ENCODE data around the gene NELL2. TPM values are rescaled to one million over a fixed set of nuclear protein-coding genes. Genes with fewer than 3 reads are reported as not detected.

Gene NELL2
- total and polyA plus RNA-seq, 4 donors: 1.1 to 3.8 (median 1.2) TPM; not detected in 1

DNA sequence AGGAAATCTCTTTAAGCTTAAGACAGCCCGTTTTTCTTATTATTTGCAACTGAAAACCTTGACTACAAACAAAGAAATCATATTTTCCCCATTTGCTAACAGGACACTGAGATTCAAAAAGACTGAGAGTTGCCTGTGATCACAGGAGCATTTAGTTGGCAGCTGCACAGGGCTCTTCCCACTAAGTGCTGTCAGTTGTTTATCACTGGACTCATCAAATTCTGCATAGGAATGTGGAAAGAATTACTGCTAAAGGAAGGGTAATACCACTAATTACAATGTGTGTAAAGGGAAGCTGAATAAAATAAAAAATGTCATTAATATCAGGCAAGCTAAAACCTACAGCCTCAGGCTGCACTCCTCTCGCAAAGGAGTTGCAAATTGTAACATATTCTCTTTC lies 226.4 kb downstream of the NELL2 start:
- 63 to 66% methylated on average over 2 of the region's 2 CpGs for WGBS, 2 donors
- Histone ChIP-seq H3K4me3 (ENCODE audit: low read length in 2 of 2) (no peak overlapping the region), H3K27me3 (ENCODE audit: control insufficient read depth in 1 of 2, insufficient read depth in 2 of 2, low read length in 1 of 2) (no peaks in the 10 kb centered on the region), H3K36me3 (ENCODE audit: control insufficient read depth in 1 of 2, insufficient read depth in 2 of 2, low read length in 1 of 2) (no peaks in the 10 kb centered on the region), H3K27ac (ENCODE audit: low read depth in 1 of 2, low read length in 2 of 2) (no peak overlapping the region), H3K4me1 (ENCODE audit: control insufficient read depth in 1 of 2, insufficient read depth in 2 of 2, low read length in 2 of 2) (no peaks in the 10 kb centered on the region), H3K9me3 (ENCODE audit: control insufficient read depth, low read length) (no peaks in the 10 kb centered on the region)
- no peak for DNase-seq
- ATAC-seq (ENCODE audit: low FRiP score): no peak
- intact Hi-C loops (cut with DNase I): no loop called here

DNA sequence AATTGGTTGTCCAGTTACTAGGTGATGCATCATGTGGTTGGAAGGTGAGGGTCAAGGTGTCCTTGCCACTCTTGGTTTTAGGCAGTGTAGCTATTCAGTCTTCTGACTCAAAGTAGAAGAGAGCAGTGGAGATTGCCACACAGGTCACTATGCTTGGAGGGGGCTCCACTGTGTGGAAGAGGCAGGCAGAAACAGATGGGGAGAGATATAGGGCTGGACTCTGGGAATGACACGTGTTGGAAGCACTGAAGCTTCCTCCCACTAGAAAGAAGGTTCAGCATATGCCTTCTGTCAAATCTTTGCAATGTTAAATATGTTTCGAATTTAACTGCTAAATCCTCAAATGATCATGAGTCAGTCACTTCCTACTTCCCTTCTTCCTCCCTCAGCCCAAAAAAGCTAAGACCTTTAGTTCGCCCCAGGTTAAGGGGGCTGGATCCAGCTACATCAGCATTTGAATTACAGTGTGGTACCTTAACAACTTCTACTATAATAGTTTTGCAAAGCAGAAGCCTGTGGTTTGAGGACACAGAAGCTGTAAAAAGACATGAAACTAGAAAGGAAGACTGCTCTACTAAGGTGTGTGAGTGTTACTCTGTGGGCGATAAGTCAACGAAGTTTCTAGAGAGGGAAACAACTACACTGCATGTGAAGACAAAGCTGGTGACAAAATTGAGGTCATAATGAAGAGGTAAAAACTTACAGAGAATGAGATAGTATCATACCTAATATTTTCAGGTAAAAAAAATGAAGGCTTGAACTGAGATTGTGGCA lies 228.0 kb downstream of the NELL2 start:
- no peaks in the 10 kb centered on the region for H3K27me3 ChIP-seq (ENCODE audit: control insufficient read depth in 1 of 2, insufficient read depth in 2 of 2, low read length in 1 of 2)
- WGBS, 2 donors: 61 to 64% methylated on average over 5 of the region's 5 CpGs
- H3K4me3 ChIP-seq (ENCODE audit: low read length in 2 of 2): no peak overlapping the region
- H3K4me1 ChIP-seq (ENCODE audit: control insufficient read depth in 1 of 2, insufficient read depth in 2 of 2, low read length in 2 of 2): no peaks in the 10 kb centered on the region
- no peaks in the 10 kb centered on the region for H3K36me3 ChIP-seq (ENCODE audit: control insufficient read depth in 1 of 2, insufficient read depth in 2 of 2, low read length in 1 of 2)
- intact Hi-C loops (cut with DNase I): no loop called here
- ATAC-seq (ENCODE audit: low FRiP score) (no peak), DNase-seq (no peak)
- no peaks in the 10 kb centered on the region for H3K9me3 ChIP-seq (ENCODE audit: control insufficient read depth, low read length)
- no peak overlapping the region for H3K27ac ChIP-seq (ENCODE audit: low read depth in 1 of 2, low read length in 2 of 2)

DNA sequence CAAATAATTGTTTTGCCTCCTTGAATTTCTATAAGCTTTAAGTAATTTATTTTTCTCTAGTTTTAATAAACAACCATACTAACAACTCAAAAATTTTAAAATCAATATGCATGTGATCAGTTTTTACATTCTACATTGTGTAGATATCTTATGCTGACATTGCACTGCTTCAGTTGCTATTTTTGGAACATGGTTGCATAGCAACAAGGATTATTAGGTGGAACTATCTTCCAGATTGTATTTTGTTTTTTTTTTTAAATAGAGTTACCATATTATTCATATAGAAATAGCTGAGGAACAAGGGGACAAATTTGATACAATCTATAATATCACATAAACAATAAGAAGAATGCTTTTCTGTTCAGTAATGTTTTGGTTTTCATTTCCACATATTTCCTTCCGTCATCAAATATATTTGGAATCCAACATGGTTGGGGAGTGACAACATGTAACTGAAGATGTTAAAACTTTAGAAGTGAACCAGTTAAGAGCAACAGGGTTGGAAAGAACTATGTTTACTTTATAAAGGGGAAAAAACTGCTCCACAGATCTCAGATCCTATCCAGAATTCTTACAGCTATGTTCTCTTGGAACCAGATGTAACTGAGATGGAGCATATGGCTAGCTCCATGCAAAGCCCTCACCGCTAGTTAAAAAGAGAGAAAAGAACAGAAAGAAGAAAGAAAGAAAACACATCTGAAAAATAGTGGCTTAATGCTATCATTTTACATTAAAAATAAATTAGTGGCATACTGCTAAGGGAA lies 235.5 kb downstream of the NELL2 start:
- no peak overlapping the region for H3K4me3 ChIP-seq (ENCODE audit: low read length in 2 of 2)
- H3K27ac ChIP-seq (ENCODE audit: low read depth in 1 of 2, low read length in 2 of 2): no peak overlapping the region
- no peaks in the 10 kb centered on the region for H3K9me3 ChIP-seq (ENCODE audit: control insufficient read depth, low read length)
- no peaks in the 10 kb centered on the region for H3K4me1 ChIP-seq (ENCODE audit: control insufficient read depth in 1 of 2, insufficient read depth in 2 of 2, low read length in 2 of 2)
- H3K27me3 ChIP-seq (ENCODE audit: control insufficient read depth in 1 of 2, insufficient read depth in 2 of 2, low read length in 1 of 2): no peaks in the 10 kb centered on the region
- DNase-seq: no peak
- intact Hi-C loops (cut with DNase I): no loop called here
- 35 to 42% methylated on average over 2 of the region's 2 CpGs for WGBS, 2 donors
- no peaks in the 10 kb centered on the region for H3K36me3 ChIP-seq (ENCODE audit: control insufficient read depth in 1 of 2, insufficient read depth in 2 of 2, low read length in 1 of 2)
- no peak for ATAC-seq (ENCODE audit: low FRiP score)

DNA sequence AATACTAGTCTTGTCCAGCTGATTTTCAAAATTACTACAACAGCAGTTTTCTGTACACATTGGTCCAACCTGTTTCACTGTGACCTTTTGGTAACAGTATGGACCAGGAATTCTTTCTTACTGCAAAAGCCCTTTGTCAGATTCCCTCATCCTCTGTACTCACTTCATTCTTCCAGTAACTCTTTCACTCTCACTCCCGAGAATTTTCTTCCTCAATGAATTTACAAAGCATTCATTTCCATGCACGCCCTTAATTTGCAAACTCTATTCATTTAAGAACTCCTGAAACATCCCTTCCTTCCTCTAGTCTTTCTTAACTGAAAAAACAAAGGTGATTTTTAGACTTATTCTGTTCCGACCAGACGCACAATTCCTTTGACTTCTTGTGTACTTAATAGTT lies 238.2 kb downstream of the NELL2 start:
- intact Hi-C loops (cut with DNase I): no loop called here
- no peak for DNase-seq
- 67 to 74% methylated on average over 4 of the region's 4 CpGs for WGBS, 2 donors
- Histone ChIP-seq H3K27me3 (ENCODE audit: control insufficient read depth in 1 of 2, insufficient read depth in 2 of 2, low read length in 1 of 2) (no peaks in the 10 kb centered on the region), H3K27ac (ENCODE audit: low read depth in 1 of 2, low read length in 2 of 2) (no peak overlapping the region), H3K36me3 (ENCODE audit: control insufficient read depth in 1 of 2, insufficient read depth in 2 of 2, low read length in 1 of 2) (no peaks in the 10 kb centered on the region), H3K4me3 (ENCODE audit: low read length in 2 of 2) (no peak overlapping the region), H3K4me1 (ENCODE audit: control insufficient read depth in 1 of 2, insufficient read depth in 2 of 2, low read length in 2 of 2) (no peaks in the 10 kb centered on the region), H3K9me3 (ENCODE audit: control insufficient read depth, low read length) (no peaks in the 10 kb centered on the region)
- no peak for ATAC-seq (ENCODE audit: low FRiP score)

DNA sequence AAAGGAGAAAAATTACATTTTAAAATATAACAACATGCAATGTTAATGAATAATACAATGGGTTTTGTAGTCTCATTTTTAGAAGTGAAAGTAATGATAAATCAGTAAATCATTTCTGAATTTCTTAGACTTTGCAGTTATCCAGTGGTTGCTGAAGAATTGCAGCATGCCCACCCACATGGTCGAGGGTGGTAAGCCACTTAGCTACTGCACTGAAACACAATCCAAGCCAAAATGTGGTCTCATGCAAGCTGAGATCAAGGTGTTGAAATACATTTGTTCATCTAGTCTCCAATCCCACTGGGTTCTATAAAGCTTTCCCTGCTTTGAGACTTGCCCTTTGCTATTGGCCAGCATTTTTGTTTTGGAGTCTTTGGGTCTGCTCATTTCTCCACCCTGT lies 247.9 kb downstream of the NELL2 start:
- H3K9me3 ChIP-seq (ENCODE audit: control insufficient read depth, low read length): no peaks in the 10 kb centered on the region
- H3K36me3 ChIP-seq (ENCODE audit: control insufficient read depth in 1 of 2, insufficient read depth in 2 of 2, low read length in 1 of 2): no peaks in the 10 kb centered on the region
- intact Hi-C loops (cut with DNase I): no loop called here
- H3K27ac ChIP-seq (ENCODE audit: low read depth in 1 of 2, low read length in 2 of 2): no peak overlapping the region
- ATAC-seq (ENCODE audit: low FRiP score): no peak
- H3K4me1 ChIP-seq (ENCODE audit: control insufficient read depth in 1 of 2, insufficient read depth in 2 of 2, low read length in 2 of 2): no peaks in the 10 kb centered on the region
- no peaks in the 10 kb centered on the region for H3K27me3 ChIP-seq (ENCODE audit: control insufficient read depth in 1 of 2, insufficient read depth in 2 of 2, low read length in 1 of 2)
- DNase-seq: no peak
- no peak overlapping the region for H3K4me3 ChIP-seq (ENCODE audit: low read length in 2 of 2)
- WGBS, 2 donors: 55 to 68% methylated on average over 1 of the region's 1 CpG

DNA sequence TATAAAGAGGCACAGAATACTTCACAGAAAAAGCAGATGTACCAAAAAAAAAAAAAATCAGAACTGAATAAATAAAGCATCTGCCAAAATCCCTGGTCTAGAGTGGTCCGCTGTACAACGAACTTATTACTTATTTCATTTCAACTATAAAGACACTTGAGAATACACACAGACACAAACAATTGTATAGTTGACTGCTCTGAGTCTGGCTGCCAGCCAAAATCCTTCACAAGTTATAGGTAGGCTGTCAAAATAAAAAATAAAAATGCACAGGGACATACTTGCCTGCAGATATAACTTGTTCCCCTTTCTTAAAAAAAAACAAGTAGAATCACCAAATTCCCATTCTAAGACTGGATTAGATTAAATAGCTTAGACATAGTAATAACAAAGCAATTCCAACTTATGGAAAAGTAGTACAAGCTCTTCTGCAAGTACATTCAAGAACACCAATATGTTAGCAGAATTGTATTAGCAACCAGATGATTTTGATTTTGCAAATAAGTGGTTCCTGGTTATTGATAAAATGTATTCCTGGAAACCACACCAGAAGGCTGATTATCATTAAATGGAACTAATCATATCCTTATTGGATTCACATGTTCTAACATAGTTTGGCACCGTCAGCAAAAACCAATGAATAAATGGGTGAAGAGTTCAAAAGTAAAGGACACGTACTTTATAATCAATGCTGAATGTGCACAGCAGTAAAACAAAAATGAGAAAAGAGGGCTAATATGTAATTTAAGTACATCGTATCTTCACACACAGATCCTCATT lies 248.5 kb downstream of the NELL2 start:
- Histone ChIP-seq H3K9me3 (ENCODE audit: control insufficient read depth, low read length) (no peaks in the 10 kb centered on the region), H3K27ac (ENCODE audit: low read depth in 1 of 2, low read length in 2 of 2) (no peak overlapping the region), H3K36me3 (ENCODE audit: control insufficient read depth in 1 of 2, insufficient read depth in 2 of 2, low read length in 1 of 2) (no peaks in the 10 kb centered on the region), H3K4me3 (ENCODE audit: low read length in 2 of 2) (no peak overlapping the region), H3K27me3 (ENCODE audit: control insufficient read depth in 1 of 2, insufficient read depth in 2 of 2, low read length in 1 of 2) (no peaks in the 10 kb centered on the region), H3K4me1 (ENCODE audit: control insufficient read depth in 1 of 2, insufficient read depth in 2 of 2, low read length in 2 of 2) (no peaks in the 10 kb centered on the region)
- DNase-seq (no peak), ATAC-seq (ENCODE audit: low FRiP score) (no peak)
- intact Hi-C loops (cut with DNase I): no loop called here
- 73 to 85% methylated on average over 5 of the region's 5 CpGs for WGBS, 2 donors

DNA sequence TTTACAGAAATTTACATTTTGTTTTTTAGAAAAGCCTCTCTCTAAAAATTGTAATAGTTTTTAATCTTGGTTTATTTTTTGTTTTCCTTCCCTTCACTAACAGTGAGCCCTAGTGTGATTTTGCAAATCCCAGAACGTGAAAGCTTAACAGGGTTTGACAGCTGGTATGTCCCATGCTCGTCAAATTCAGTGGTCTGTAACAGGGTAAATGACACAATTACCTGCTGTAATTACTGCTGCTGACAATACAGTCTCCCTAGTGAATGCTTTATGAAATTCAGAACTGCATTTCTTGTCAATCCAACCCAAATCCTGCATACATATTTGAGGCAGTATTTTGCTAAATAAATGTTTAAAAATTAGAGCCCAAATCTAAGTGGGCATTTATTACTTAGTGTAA lies 249.2 kb downstream of the NELL2 start:
- DNase-seq (no peak), ATAC-seq (ENCODE audit: low FRiP score) (no peak)
- no peaks in the 10 kb centered on the region for H3K27me3 ChIP-seq (ENCODE audit: control insufficient read depth in 1 of 2, insufficient read depth in 2 of 2, low read length in 1 of 2)
- WGBS, 2 donors: 14 to 16% methylated on average over 2 of the region's 2 CpGs
- intact Hi-C loops (cut with DNase I): no loop called here
- H3K9me3 ChIP-seq (ENCODE audit: control insufficient read depth, low read length): no peaks in the 10 kb centered on the region
- H3K4me3 ChIP-seq (ENCODE audit: low read length in 2 of 2): no peak overlapping the region
- H3K36me3 ChIP-seq (ENCODE audit: control insufficient read depth in 1 of 2, insufficient read depth in 2 of 2, low read length in 1 of 2): no peaks in the 10 kb centered on the region
- H3K4me1 ChIP-seq (ENCODE audit: control insufficient read depth in 1 of 2, insufficient read depth in 2 of 2, low read length in 2 of 2): no peaks in the 10 kb centered on the region
- H3K27ac ChIP-seq (ENCODE audit: low read depth in 1 of 2, low read length in 2 of 2): no peak overlapping the region

DNA sequence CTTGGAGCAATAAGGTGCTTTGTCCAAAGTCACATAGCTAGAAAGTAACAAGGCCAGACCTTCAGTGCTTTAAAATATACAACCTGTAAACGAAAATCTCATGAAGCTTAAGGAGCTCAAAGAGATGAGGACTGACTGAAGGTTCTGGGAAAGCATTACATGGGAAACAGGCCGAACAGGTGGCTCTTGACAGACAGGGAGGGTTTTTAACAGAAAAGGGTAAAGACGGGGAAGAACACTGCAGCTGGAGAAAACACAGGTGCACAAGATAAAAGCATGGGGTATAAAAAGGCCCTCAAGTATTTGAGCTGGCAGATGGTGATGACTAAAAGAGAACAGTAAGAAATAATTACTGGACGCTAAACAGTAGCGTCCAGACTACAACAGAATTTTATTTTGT lies 257.2 kb downstream of the NELL2 start:
- intact Hi-C loops (cut with DNase I): no loop called here
- Histone ChIP-seq H3K4me1 (ENCODE audit: control insufficient read depth in 1 of 2, insufficient read depth in 2 of 2, low read length in 2 of 2) (no peaks in the 10 kb centered on the region), H3K27ac (ENCODE audit: low read depth in 1 of 2, low read length in 2 of 2) (no peak overlapping the region), H3K27me3 (ENCODE audit: control insufficient read depth in 1 of 2, insufficient read depth in 2 of 2, low read length in 1 of 2) (no peaks in the 10 kb centered on the region), H3K4me3 (ENCODE audit: low read length in 2 of 2) (no peak overlapping the region), H3K36me3 (ENCODE audit: control insufficient read depth in 1 of 2, insufficient read depth in 2 of 2, low read length in 1 of 2) (no peaks in the 10 kb centered on the region), H3K9me3 (ENCODE audit: control insufficient read depth, low read length) (no peaks in the 10 kb centered on the region)
- DNase-seq (no peak), ATAC-seq (ENCODE audit: low FRiP score) (no peak)
- whole genome bisulfite sequencing, 2 donors: 75 to 77% methylated on average over 5 of the region's 5 CpGs
